GM18511 (cell line): ENCODE data around the gene SCT.

ENCODE experiments used
- ATAC-seq: cut with Tn5 transposase; IDR thresholded peaks from one replicate; pipeline ENCODE4 v1.9.1; 2021; ENCODE audit warnings: mild to moderate bottlenecking, moderate library complexity; ENCODE audit not compliant: unreplicated experiment

Gene SCT

DNA sequence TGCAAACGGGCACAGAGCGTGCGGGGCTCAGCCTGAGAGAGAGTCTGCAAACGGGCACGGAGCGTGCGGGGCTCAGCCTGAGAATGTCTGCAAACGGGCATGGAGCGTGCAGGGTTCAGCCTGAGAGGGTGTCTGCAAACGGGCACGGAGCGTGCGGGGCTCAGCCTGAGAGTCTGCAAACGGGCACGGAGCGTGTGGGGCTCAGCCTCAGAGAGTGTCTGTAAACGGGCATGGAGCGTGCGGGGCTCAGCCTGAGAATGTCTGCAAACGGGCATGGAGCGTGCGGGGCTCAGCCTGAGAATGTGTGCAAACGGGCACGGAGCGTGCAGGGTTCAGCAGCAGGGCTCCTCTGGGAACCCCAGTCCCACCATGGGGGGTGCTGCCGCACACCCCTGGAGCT, 37.2 kb downstream of the SCT start:
- ATAC-seq = no peak

- ATAC-seq = no peak
These were observed 39.0 kb downstream of the SCT start for GRCh38 chr11:587978-588380.

DNA sequence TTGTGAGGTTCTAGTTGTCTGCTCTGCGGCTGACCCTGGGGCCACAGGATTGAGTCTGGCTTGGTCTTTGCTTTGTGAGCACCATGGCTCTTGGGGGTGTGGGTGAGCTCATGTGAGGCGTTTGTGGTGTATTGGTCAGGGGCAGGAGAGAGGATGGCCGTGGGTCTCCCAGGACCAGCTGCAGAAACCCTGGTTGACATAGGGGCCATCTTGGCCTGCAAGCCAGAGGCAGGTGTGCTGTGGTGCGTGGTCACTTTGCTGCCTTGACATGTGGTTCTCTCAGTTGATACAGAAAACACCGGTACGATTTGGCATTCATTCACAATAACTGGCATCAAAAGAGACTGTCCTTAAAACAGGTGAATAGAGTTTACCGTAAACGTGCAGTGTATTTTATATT, 39.4 kb downstream of the SCT start:
- ATAC-seq = no peak

DNA sequence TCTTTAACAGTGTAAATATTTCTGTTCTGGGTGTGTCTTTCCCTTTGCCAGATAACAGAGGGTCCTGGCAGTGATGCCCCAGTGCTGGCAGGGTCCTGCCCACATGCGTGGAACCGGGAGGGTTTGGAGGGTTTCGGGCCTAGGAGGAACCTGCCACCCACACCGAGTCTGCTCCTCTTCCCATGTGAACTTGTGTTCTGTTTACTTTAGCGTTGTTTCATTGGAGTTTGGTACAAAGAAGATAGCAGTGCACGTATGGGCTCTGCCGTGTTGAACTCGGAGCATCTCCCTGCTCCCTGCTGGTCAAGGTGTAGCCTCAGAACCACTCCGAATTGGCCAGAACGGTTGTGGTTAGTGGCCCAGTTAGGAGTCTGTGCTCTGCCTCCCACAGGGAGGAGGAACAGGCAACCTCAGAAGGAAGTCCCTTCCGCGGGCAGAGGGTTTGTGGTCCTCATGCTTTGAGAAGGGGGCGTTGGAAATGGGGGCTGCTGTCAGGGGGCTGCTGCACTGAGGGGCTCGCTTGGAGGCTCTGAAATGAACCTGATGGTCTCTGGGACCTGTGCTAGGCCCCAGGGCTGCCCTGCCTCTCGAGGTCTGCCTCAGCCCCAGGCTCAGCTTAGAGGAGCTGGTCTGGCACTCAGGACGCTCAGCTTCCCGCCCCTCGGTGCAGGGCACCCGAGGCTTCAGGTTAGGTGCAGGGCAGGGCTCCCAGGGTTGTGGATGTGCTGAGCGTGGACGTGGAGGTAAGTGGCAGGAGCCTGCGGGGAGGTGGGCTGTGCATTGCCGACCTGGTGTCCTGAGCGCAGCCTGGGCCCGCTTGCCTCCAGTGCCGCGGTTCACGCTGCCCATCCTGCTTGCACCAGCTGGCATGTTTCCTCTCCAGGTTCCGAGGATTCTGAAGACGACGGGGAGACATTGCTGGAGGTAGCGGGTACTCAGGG, 40.3 kb downstream of the SCT start:
- no peak for ATAC-seq

DNA sequence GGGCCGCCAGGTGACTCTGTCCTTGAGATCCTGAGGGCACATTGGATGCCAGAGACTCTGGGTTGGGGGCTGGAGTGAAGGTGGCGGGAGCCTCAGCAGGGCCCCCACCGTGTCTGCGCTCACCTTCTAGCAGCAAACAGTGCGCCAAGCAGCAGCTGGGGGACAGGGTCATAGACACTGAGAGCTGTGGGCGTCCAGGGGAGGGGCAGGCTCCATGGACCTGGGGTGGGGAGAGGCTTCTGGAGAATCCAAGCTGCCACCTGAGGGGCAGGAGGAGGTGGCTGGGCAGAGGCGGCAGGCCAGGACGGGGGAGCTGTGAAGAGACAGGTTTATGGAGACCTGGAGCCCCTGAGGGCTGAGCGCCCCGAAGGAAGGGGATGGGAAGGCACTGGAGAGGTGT, 42.7 kb downstream of the SCT start:
- no peak for ATAC-seq

- no peak for ATAC-seq
These were observed 45.2 kb downstream of the SCT start for GRCh38 chr11:581752-582151.

DNA sequence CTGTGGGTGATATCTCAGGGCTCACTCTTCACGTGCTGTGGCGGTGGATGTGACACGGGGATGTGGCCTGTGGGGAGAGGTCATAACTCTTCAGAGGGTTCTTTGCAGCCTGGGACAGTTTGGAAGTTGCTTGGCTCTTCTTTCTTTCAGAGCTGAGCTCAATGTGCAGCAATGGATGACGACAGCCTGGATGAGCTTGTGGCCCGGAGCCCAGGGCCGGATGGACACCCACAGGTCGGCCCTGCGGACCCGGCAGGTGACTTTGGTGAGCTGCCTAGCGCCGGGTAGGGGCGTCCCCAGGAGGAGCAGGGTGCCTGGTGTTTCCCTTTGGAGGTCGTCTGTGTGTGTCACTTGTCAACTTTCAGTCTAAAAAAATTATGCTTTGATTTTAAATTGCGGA, 45.6 kb downstream of the SCT start:
- ATAC-seq = no peak

- ATAC-seq = no peak
These were observed 47.0 kb downstream of the SCT start for GRCh38 chr11:579830-580601.

DNA sequence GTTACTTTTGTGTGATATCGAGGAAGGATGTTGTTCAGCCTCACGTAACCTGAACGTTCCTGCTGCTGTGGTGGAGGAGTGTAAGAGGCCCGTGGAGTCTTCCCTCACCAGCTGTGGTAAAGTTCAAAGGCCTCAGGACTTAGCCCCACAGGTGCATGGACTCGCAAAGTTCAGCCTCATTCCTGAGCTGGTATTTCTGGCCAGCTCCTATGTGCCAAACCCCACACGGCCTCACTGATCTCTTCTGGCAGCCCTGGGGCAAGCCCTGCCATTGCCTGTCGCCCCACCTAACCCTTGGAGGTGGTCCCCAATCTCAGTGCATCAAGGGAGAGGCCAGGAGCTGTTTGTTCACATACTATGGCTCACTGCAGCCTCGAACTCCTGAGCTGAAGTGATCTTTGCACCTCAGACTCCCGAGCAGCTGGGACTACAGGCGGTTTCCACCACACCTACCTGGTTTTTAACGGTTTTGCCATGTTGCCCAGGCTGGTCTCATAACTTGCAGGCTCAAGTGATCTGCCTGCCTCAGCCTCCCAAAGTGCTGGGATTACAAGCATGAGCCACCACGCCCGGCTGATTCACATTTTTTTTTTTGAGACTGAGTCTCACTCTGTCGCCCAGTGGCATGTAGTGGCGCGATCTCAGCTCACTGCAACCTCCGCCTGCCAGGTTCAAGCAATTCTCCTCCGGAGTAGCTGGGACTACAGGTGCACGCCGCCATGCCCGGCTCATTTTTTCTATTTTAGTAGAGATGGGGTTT, 48.5 kb downstream of the SCT start:
- no peak for ATAC-seq

DNA sequence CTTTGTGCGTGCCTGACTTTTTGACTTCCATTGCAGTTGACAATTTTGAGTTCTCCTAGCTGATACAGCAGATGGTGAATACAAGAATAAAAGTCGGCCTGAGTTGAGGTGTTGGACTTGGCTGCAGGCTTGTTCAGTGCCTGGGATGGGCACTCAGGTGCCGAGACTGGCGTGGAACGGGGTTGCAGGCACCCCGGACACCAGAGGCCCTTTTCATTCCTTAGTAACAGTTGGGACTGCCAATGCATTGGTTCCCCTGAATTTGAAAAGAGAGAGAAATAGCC, 49.4 kb downstream of the SCT start:
- no peak for ATAC-seq

DNA sequence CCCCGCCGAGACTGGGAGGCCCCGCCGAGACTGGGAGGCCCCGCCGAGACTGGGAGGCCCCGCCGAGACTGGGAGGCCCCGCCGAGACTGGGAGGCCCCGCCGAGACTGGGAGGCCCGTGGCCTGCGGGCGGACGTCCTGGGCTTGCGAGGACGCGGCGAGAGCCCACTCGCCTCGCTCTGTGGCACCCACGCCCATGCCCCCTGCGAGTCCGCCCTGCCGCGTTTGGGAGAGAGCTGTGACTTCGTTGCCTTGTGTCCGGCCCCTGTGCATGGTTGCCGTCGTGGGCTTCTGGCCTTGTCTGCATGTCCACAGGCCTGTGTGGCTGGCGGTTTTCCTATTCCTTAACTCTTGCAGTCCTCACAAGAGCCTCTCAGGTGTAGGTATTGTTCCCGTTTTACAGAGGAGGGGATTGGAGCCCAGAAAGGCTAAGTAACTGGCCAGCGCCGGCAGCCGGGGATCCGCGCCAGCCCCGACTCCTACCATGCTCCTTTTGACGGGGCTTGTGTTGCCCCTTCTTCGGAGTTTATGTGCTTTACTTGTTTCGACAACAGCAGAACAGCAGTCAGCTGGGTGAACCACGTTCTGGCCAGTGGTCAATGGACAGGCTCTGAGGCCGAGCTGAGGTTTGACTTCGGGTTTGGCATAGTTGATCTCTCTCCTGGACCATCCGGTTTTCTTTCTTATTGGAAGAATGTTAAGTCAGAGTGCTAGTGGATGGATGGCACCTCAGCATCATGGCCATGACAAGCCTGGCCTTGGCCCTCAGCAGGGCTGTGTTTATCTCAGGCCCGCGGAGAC, 50.0 kb downstream of the SCT start:
- no peak for ATAC-seq
